GM04504 (cell line): ENCODE measurements around the gene STEAP1B.

Source experiments
- DNase-seq: peaks from one replicate; pipeline ENCODE4 v3.0.0-alpha.2; 2012; ENCODE audit warnings: low read depth

The STEAP1B gene

GRCh38 chr7:22430457-22430856 is 69.5 kb downstream of the STEAP1B start:
- DNase-seq, result peak; percentile 47

DNA sequence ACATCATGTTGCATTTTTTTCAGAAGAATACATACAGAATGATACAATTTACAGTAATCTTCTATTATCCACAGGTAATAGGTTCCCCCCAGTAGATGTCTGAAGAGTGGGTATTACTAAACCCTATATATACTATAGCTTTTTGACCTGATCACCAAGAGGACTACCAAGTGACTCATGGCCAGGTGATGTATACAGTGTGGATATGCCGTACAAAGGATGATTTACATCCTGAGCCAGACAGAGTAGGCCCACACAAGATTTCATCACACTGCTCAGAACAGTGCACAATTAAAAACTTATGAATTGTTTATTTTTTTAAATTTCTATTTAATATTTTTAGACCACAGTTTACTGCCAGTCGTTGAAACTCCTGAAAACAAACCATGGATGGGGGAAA is 70.6 kb downstream of the STEAP1B start:
- no peak for DNase-seq

- no peak for DNase-seq
Observed at GRCh38 chr7:22427855-22428254, 72.1 kb downstream of the STEAP1B start.

DNA sequence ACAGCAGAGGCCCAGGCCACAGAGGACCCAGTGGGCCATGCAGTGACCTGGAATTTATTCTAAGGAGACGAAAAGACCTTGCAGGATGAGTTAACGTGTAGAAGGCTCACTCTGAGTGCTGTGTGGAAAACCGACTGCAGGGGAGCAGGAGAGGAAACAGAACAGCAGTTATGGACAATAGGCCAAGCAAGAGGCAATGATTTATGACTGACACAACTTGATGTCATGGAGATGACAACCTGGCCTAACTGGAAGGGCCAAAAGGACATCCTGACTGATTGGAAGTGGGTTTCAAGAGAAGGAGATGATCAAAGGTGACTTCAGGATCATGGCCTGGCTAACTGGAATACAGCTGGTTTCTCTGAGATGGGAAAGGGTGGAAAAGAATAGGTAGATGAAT is 72.9 kb downstream of the STEAP1B start:
- no peak for DNase-seq

DNA sequence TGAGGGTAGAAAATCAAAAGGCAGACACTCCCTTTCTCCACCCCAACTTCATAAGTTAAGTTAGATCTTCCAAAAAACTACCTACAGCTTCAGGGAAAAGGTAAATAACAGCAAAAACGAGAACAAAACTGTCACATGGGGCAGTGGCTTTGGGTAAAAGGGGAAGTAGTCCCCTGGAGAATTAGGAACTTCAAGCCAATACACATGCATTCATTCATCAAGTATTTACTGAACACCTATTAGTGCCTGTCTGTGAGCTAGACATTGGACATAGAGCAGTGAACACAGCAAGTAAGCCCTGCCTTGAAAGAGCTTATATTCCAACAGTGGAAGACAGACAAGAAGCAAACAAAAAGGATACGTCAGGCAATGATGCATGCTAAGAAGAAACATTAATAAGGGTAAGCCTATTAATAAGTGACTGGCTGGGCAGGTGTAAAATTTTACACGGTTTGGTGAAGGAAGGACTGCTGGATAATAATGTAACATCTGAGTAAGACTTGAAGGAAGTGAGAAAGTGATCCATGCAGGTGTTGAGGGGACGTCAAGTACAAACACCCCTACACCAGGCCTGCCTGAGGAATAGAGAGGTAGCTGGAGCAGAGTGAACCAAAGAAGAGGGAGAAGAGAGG is 73.4 kb downstream of the STEAP1B start:
- no peak for DNase-seq

DNA sequence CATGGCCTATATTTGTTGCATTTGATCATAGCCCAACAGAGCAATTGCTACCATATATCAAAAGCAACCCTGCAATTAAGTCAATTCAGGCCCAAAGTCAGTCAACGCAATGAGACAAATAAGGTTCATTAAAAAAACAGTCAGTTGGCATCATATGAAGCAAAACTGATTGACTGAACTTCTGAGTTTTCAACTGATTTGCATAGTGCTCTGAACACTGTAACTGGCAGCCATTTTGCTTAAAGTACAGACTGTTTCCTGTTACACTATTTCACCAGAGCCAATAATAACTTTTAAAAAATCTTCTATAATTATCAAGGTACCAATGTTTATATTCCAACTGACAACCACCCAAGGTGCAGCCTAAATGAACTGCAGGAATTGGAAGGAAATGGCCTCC is 74.6 kb downstream of the STEAP1B start:
- DNase-seq, result no peak

- DNase-seq, result no peak
Observed at GRCh38 chr7:22422831-22423615, 77.0 kb downstream of the STEAP1B start.

- DNase-seq, result no peak
Observed at GRCh38 chr7:22420973-22421635, 78.9 kb downstream of the STEAP1B start.

DNA sequence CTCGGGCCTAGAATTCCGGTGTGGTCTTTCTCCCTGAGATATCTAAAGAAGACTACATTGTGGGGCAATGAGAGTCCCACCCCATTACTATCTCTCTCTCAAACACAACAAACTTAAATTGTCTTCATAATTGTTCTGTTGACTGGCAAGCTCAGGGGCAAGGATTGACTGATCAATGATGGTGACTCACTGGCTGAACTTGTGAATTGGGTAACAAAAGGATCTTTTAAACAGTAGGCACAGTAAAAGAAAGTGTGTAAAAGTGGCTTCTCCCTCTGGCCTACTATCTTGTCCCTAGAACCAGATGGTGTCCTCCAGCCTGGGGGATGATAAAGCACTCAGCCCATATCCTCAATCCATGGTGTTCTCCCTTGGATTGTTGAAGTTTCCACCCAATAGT is 80.0 kb downstream of the STEAP1B start:
- no peak for DNase-seq

GRCh38 chr7:22419488-22419887 is 80.5 kb downstream of the STEAP1B start:
- DNase-seq, result no peak

GRCh38 chr7:22418251-22419046 is 81.5 kb downstream of the STEAP1B start:
- DNase-seq, result no peak

- DNase-seq, result no peak
Observed at GRCh38 chr7:22417841-22418240, 82.1 kb downstream of the STEAP1B start.

DNA sequence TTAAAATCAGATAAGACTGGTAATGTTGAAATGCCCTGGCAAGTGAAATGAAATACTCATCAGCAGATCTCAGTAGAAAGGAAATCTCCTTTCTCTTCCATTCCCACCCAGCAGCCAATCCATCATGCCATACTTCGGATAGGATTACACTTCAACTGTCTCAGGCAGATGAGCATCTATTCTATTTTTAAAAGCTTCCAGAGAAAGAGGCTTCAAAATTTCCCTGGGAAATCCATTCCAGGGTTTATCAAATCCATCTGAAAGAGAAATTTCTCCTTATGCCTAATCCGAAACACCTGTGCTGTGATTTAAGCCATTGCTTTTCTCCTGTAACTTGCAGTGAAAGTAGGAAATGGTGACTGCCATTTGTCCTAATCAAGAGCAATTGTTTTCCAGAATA is 82.6 kb downstream of the STEAP1B start:
- no peak for DNase-seq

GRCh38 chr7:22414424-22414823 is 85.6 kb downstream of the STEAP1B start:
- no peak for DNase-seq

DNA sequence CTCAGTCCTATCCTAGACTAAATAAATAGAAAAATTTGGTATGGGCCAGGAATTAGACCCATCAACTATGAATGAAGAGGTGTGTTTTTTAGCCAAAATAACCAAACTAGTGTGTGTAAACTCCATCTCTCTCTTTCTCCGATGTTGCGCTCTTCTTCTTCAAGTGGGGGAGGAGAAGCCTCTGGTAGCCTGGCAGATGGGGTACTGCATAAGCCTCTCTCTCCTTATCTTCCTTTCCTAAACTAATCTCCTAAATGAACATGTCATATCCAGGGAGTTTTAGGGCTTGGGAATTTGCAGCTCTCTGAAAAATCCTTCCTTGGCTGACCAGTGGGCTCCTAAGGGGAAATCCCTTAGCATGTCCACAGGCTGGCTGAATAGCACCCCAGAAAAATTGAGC is 86.8 kb downstream of the STEAP1B start:
- DNase-seq, result no peak

DNA sequence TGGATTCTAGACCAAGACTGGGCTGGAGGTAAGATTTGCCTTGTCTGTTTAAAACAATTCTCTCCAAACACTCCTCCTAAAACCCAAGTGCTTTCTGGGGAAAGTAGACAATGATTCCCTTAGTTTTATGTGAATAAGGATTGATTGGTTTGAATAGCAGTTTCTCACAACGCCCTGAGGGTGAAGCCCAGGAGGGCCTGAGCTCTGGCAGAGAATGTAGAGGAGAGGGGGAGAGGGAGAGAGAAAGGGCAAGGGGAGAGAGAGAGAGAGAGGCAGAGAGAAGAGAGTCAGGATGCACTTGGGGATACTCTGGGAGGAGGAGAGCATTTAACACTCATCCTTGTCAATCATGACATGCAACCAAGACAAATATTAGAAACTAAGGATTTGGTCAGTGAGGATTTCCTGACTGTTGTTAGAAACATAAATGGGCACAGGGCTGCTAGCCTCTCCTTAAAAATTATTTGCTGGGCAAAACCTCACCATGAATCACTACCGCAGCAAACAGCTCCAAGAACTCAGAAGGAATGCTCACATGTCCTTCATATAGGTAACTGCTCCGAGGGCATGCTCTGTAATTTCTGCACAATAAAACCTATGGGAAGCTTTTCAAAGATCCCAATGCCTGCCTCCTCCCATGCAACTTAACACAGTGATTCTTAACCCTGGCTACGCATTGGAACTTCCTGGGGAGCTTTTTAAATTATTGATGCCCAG is 87.9 kb downstream of the STEAP1B start:
- DNase-seq, result no peak

GRCh38 chr7:22406715-22407114 is 93.3 kb downstream of the STEAP1B start:
- DNase-seq, result no peak

GRCh38 chr7:22404421-22405023 is 95.5 kb downstream of the STEAP1B start:
- no peak for DNase-seq

DNA sequence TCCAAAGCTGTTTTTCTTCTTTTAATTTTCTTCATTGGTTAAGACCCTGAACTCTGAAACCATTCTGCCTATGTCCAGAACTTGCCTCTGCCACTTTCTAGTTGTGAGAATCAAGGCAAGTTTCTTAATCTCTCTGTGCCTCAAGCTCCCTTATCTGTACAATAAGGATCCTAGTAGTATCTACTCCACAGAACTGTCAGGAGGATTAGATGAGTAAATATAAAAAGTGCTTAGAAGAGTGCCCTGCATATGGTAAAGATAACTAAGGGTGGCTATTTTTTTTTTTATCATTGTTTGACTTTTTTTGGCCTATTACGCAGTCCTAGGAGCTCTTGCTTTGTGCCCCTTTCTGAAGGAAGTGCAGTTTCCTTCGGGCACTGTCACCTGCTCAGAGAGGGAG is 96.6 kb downstream of the STEAP1B start:
- no peak for DNase-seq

- DNase-seq, result no peak
Observed at GRCh38 chr7:22402250-22402649, 97.7 kb downstream of the STEAP1B start.

- DNase-seq, result no peak
Observed at GRCh38 chr7:22400936-22401553, 98.9 kb downstream of the STEAP1B start.
